ENCODE measurements around the gene MORN4.

Gene MORN4

GRCh38 chr10:97601268-97602215, 31.8 kb downstream of the MORN4 start:
- no peak overlapping the region for H3K27ac ChIP-seq
- no peak overlapping the region for H3K4me3 ChIP-seq

DNA sequence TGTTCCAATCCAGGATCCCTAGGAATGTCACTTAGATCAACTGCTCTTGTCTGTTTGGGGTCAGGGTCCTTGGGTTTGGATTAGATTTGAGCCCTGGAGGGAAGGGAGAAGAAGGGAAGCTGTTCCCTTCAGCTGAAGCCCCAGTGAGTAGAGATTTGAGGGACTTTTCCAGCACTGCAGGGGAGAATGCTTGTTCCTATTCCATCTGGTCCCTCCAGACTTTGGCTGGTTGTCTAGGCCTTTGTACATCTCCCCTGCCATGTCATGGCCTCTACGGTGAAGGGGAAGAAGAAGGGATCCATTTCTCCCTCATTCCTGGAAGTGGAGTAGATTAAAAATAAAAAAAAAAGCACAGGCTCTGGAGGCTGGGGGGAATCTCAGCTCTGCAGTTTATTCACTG, 32.7 kb downstream of the MORN4 start:
- H3K4me3 ChIP-seq = no peak overlapping the region
- no peak overlapping the region for H3K27ac ChIP-seq

DNA sequence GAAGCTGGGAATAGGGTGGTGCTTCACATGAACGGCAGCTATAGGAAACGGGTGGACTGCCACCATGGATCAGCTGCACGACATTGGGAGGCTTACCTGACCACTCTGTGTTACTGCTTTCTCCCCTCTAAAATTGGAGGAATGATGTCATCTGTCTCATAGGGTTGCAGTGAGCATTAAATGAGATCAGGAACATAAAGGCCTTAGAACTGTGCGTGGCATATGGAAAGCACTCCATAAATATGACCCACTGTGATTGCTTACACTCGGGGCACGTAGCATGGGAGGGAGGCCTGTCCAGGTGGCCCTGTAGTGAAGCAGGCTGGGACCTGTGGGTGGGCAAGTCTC, 34.1 kb downstream of the MORN4 start:
- H3K4me3 ChIP-seq = no peak overlapping the region
- no peak overlapping the region for H3K27ac ChIP-seq

DNA sequence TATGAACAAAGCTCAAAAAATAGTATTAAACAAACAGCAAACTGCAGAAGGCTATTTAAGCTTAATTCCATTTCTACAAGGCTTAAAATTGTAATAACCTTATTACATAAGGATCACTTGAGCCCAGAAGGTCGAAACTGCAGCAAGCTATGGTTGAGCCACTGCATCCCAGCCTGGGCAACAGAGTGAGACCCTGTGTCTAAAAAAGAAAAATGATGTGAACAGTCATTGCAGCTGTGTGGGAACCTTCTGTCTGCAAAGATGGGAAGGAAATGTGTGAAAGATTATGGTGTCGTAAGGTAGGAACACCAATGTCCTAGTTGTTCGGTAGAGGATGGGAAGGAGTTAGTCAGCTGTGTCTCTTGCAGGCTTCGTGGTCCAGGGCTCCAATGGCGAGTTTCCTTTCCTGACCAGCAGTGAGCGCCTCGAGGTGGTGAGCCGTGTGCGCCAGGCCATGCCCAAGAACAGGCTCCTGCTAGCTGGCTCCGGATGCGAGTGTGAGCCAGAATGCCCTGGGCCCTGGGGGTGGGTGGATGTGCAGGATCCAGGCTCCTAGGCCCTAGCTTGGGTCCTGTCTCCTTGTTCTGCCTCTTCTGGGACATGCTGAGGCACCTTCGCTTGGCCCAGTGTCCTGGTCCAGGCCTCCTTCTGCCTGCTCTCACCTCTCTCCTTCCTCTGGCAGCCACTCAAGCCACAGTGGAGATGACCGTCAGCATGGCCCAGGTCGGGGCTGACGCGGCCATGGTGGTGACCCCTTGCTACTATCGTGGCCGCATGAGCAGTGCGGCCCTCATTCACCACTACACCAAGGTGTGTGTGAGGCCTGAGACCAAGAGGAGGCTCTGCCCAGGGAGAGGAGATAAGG, 34.7 kb downstream of the MORN4 start:
- no peak overlapping the region for H3K4me3 ChIP-seq
- no peak overlapping the region for H3K27ac ChIP-seq

- peak overlapping the region in 1 of 21 experiments; percentile 75 for H3K27ac ChIP-seq
- no peak overlapping the region for H3K4me3 ChIP-seq
Measured at GRCh38 chr10:97597778-97598177, 35.5 kb downstream of the MORN4 start.

GRCh38 chr10:97596101-97597082, 36.9 kb downstream of the MORN4 start:
- Histone ChIP-seq H3K27ac (peak overlapping the region in 16 of 21 experiments; percentile 19 to 82 (median 52)), H3K4me3 (no peak overlapping the region)

DNA sequence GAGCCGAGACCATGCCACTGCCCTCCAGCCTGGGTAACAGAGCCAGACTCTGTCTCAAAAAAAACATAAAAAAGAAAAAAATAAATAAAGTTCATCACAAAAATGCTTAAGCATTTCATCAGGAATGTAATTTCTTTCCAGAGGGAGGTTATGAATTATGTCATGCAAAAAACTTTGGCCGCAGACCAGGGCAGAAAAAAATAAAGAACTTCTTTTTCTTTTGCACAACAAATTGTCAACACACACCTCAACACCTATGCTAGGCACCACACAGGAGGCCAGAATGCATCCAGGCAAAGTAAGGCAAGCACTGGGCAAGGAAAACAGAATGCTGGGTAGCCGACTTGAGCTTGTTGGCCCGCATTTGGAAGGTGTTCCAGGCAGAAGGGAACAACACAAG, 39.9 kb downstream of the MORN4 start:
- Histone ChIP-seq H3K4me3 (no peak overlapping the region), H3K27ac (no peak overlapping the region)

DNA sequence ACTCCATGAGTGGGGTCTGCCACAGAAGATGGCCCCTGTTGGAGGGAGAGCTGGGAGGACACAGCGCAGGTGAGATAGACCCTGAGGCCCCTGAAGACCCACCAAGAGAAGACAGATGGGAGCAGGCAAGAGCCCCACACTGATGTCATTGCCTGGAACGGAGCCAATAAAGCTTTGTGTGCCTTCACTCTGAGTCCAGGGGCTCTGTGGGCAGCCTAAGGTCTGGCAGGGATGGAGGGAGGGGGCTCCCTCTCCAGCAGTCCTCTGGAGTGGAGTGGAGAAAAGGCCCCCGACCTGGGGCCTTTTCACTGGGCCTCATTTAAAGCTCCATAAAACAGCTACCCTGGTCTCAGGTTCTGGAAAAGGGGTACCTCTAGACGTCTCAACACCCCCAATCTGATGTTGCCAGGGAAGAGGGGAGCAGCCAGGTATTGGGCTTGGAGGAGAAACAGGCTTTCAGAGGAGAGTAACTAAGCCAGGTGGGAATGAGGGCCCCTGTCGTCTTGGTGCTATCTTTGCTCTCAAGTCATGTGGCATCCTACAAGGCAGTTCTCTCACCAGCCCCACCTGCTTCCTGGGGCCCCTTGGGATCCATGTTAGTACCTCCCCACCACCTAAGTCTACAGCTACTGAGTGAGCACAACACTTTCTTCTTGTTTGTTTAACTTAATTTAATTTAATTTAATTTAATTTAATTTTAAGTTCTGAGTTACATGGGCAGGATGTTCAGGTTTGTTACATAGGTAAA, 42.4 kb downstream of the MORN4 start:
- H3K4me3 ChIP-seq = no peak overlapping the region
- no peak overlapping the region for H3K27ac ChIP-seq

GRCh38 chr10:97590082-97590747, 43.1 kb downstream of the MORN4 start:
- H3K27ac ChIP-seq = no peak overlapping the region
- H3K4me3 ChIP-seq = no peak overlapping the region

- Histone ChIP-seq H3K27ac (no peak within 1 kb of the TSS), H3K4me3 (no peak within 1 kb of the TSS)
Measured at GRCh38 chr10:97589479-97589878, 43.8 kb downstream of the MORN4 start, which contains the start of gene C10orf62. C10orf62 (plus strand) TSS chr10:97589721; CDS start chr10:97589898, 177 bp downstream.

GRCh38 chr10:97587183-97587582, 46.1 kb downstream of the MORN4 start:
- Histone ChIP-seq H3K4me3 (no peak overlapping the region), H3K27ac (no peak overlapping the region)

DNA sequence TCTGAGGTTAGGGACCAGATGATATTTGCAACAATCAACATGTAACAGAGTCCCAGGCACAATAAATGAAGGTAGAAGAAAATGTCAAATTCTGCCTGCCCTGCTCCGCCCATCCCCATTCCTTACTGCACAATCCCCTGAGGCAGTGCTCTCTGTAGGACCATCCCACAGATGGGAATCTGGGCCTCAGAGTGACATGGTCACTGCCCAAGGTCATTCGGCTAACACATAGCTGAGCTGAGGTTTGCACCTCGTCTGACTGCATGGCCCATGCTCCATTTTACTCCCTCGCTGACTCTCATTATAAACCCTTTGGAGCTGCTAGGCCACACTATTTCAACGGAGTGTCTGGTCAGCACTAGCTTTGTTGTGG, 47.9 kb downstream of the MORN4 start:
- H3K27ac ChIP-seq = no peak overlapping the region
- no peak overlapping the region for H3K4me3 ChIP-seq

DNA sequence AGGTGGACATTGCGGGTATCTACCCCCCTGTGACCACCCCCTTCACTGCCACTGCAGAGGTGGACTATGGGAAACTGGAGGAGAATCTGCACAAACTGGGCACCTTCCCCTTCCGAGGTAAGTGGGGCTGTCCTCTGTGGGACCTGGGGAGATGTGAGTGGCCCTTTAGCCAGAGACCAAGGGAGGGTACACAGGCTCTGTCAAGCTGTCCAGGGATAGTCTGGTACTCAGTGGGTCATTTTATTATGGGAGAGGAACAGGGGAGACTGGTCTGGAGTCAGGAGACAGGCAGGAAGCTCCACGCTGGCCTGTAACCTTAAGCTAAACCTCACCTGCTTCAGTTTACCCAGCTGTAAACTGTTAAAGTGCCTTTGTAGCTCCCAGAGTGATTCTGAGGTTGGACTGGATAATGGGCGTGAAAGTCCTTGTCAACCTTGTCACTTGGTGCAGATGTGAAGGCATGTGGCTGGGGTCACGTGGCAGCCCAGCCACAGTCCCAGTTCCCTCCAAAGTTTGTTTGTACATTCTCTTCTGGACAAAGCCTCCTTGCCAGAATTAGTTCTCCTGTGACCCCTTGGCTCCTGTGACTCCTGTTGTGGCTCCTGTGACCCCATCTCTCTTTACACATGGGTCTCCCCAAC, 48.4 kb downstream of the MORN4 start:
- no peak overlapping the region for H3K4me3 ChIP-seq
- peak overlapping the region in 2 of 21 experiments; percentile 8 to 54 for H3K27ac ChIP-seq

GRCh38 chr10:97584060-97584797, 49.1 kb downstream of the MORN4 start, which contains the start of gene HOGA1:
HOGA1 (plus strand) TSS chr10:97584389; CDS start chr10:97584704, 315 bp downstream.
- H3K27ac ChIP-seq = peak within 1 kb of the TSS in 4 of 21 experiments; percentile 8 to 54 (median 30)
- no peak within 1 kb of the TSS for H3K4me3 ChIP-seq

- Histone ChIP-seq H3K27ac (peak overlapping the region in 1 of 21 experiments; percentile 43), H3K4me3 (no peak overlapping the region)
Measured at GRCh38 chr10:97583476-97583875, 49.8 kb downstream of the MORN4 start.

DNA sequence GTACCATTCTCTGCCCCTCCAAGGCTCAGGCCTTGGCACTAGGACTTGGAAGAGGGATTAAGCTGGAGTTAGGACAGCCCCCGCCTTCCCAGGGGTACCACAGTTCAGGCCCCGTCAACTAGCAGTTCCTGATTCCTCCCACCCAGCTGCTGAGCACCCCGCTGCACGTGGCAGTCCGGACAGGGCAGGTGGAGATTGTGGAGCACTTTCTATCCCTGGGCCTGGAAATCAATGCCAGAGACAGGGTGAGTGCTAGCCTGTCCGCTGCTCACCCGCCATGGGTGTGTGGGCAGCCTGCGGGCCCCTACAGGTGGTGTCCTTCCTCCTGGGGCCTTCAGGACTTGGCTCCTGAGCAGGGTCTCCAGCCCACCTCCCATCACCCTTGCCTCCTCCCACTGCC, 51.1 kb downstream of the MORN4 start:
- no peak overlapping the region for H3K27ac ChIP-seq
- H3K4me3 ChIP-seq = no peak overlapping the region
